Vagina (tissue), 2 donors: ENCODE measurements around the gene RHBDL3.

Experiments
- POLR2A ChIP-seq, 2 donors: fragments of 450-650 bp; IDR thresholded peaks; one replicate each; pipeline ENCODE4 v1.6.1; 2017; ENCODE audit warnings: antibody characterized with exemption in 2 of 2, mild to moderate bottlenecking in 2 of 2, moderate library complexity in 2 of 2
- POLR2AphosphoS5 ChIP-seq, 2 donors: sonication (generic); formaldehyde crosslinking; IDR thresholded peaks; one replicate each; pipeline ENCODE4 v1.9.0; 2017; ENCODE audit warnings: antibody characterized with exemption in 2 of 2, mild to moderate bottlenecking in 2 of 2, low read depth in 1 of 2; ENCODE audit not compliant: insufficient read depth in 1 of 2

GRCh38 chr17:32355649-32356377 is 90.2 kb downstream of the RHBDL3 start:
- no peak for TF ChIP-seq POLR2AphosphoS5 (IDR thresholded peaks at IDR 0.05; ENCODE audit: insufficient read depth in 1 of 2, low read depth in 1 of 2)
- TF ChIP-seq POLR2A (IDR thresholded peaks at IDR 0.05), result no peak
